SK-N-SH treated with all-trans-retinoic acid at 6 μM for 48 hours (cell line): ENCODE results near the gene TTC21B.

ENCODE experiments used
- ARNTL ChIP-seq: fragments of 450-650 bp; formaldehyde crosslinking; IDR thresholded peaks from 2 replicates; pipeline ENCODE4 v1.5.0; 2020; ENCODE audit warnings: low read depth, mild to moderate bottlenecking, moderate library complexity, borderline replicate concordance
- CREB5 ChIP-seq: fragments of 250-450 bp; sonication (Bioruptor Pico); IDR thresholded peaks from 2 replicates; pipeline ENCODE4 v1.5.1; 2020; ENCODE audit warnings: low read depth, mild to moderate bottlenecking, moderate library complexity
- OSR1 ChIP-seq: fragments of 250-450 bp; sonication (Bioruptor Pico); IDR thresholded peaks from 2 replicates; pipeline ENCODE4 v1.8.0; 2022; ENCODE audit warnings: moderate library complexity, mild to moderate bottlenecking, inconsistent platforms
- PPARA ChIP-seq: fragments of 250-450 bp; sonication (Bioruptor Pico); IDR thresholded peaks from 2 replicates; pipeline ENCODE4 v1.5.0; 2020; ENCODE audit warnings: mild to moderate bottlenecking, borderline replicate concordance
- TCF4 ChIP-seq: fragments of 250-450 bp; sonication (Bioruptor Pico); IDR thresholded peaks from 2 replicates; pipeline ENCODE4 v1.8.0; 2021; ENCODE audit warnings: mild to moderate bottlenecking, moderate library complexity, borderline replicate concordance
- ZFP3 ChIP-seq: fragments of 250-450 bp; sonication (Bioruptor Pico); IDR thresholded peaks from 2 replicates; pipeline ENCODE4 v1.5.0; 2020; ENCODE audit warnings: mild to moderate bottlenecking, moderate library complexity
- ZNF565 ChIP-seq: fragments of 450-650 bp; formaldehyde crosslinking; conservative IDR thresholded peaks from 2 replicates; pipeline ENCODE4 v1.5.0; 2020; ENCODE audit warnings: low read depth, mild to moderate bottlenecking, moderate library complexity

DNA sequence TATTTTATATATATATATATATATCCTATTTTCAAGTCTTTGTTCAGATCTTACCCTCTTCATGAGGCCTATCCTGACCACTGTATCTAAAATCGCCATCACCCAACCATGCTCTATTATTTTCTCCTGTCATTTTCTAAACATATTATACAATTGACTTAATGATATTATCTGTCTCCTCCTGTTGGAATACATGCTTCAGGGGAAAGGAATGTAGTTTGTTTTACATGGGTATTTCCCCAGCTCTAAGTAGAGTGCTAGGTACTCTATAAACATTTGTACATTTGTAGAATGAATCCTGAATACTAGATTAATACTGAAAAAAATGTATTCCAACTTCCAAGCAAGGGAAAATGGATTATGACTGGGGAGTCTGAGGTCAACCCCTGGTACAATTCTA, 26.2 kb downstream of the TTC21B start:
- TF ChIP-seq ZNF565 (CRISPR knock-in tag) (no peak), TCF4 (CRISPR knock-in tag) (no peak), ZFP3 (CRISPR knock-in tag) (no peak), CREB5 (CRISPR knock-in tag) (no peak), OSR1 (CRISPR knock-in tag) (no peak), PPARA (CRISPR knock-in tag) (no peak), ARNTL (CRISPR knock-in tag) (no peak)
